CD4-positive, alpha-beta T cell treated with Interleukin-6 for 4 hours (primary cell): ENCODE results near the gene FRMD4A.
"Not testable (repeated sequence)": the region's sequence is repeated elsewhere in the genome, so short reads cannot be mapped to it uniquely, and the experiment has no call there.

ENCODE experiments used
- DNase-seq: peaks from one replicate; pipeline ENCODE4 v3.0.0-alpha.2; 2020; ENCODE audit warnings: mixed read lengths

Gene FRMD4A

DNA sequence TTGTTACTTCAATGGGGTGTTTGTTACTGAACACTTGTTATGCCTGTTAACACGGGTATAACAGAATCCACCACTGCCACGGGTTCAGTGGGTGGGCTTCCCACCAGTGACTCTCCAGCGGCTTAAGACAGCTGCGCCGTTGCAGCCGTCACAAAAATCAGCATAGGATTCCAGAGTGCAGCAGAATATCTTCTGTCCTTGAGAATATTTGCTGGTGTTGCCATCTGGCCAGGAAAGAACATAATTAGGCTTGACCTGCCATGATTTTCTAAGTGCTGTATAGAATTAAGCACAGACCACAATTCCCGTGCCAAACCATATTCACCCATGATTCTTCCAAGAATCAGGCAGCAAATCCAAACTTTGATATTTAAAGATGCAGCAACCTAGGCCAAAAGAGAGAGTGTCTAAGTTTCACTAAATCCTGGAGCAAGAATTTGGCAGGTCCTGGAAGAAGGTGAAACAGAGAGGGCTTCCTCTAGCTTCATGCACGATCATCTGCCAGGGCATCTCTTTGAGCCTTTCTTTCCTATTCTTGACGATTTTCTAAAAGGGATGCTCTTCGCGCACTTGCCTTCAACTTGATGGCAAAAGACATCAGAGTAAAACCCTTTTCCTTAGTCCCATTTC is 95.0 kb downstream of the FRMD4A start:
- no peak for DNase-seq

DNA sequence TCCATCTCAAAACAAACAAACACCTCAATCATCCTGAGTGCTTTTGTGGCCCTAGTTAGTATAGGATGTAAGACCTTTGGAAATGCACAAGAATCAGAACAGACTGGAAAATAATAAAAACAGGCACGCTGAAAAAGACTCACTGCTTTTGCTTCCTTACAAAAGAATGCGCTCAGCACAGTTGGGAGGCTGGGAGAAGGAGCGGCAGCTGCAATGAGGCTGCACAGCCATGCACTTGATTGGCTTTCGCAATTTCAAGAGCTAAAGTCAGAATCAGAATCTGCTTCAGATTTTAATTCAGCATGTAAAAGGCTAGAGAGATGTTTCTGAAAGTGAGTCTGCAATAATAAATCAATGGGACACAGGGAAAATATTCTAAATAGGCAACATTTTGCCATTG is 97.2 kb downstream of the FRMD4A start:
- DNase-seq, result no peak

DNA sequence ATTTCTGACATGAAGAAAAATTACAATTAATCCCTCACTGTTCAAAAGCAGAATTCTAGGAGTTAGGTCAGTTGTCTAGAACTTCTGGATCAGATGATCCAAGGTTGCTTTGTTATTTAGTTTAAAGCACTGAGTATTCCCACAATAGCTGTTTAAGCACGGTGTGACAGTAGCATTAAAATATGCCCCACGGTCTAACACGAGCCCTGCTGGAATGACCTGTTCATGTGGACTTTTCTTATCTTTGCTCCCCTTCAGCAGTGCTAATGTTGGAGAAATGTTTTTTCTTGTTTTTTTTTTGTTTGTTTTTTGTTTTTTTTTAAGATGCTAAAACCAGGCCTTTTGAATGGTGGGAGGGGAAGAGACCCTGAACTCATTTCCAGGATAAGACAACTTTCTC is 101.9 kb downstream of the FRMD4A start:
- DNase-seq, result not testable (repeated sequence)

DNA sequence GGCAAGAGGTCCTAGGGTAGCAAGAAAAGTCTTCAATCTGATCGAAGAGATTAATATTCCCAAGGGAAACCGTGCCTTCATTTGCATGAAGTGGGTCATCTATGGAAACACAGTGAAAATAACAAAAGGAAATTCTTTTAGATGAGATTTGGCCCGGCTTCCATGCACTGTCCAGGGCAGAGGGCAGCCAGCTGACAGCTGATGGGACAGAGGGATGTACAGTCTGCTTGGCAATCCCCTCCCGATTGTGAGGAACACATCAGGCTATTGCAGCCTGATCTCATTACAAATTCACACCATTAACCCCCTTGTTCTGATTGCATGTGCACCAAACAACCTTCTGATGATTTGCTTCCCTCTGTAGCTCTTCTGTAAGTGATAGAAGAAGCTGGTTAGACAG is 105.3 kb downstream of the FRMD4A start:
- no peak for DNase-seq

DNA sequence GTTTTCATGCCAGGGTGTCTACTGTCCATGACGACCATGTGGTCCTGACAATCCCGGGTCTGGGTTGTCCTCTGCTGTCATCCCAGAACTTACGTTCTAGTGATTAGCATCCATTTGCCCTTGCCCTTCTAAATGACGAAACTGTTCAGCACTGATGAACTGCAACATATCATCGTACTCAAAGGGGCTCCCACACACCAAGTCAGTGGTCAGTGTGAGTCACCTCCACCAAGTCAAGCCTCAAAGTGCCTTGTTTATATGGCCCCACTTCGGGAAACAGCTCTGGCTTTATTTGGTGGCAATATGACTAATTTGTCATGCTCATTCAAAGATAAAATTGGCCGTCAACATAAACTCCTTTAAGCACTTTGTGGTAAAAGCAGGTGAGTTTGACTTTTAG is 110.7 kb downstream of the FRMD4A start:
- no peak for DNase-seq

DNA sequence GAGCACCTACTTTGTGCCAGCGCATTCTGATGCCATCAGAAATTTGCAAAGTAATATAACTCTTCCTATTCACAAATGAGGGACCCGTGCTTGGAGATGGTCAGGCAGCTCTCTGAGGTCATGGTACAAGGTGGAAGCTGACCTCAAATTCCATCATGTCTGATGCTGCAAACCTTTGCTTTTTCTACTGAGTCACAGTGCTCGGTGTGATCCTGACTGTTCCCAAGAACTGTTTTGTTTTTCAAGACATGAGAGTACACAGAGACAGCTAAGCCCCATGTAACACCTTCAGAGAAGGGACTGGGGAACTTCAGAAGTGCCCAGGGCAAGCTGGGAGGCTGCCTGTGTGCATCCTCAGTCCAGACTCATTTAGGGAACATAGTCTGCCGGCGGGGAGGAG is 111.3 kb downstream of the FRMD4A start:
- DNase-seq, result no peak

DNA sequence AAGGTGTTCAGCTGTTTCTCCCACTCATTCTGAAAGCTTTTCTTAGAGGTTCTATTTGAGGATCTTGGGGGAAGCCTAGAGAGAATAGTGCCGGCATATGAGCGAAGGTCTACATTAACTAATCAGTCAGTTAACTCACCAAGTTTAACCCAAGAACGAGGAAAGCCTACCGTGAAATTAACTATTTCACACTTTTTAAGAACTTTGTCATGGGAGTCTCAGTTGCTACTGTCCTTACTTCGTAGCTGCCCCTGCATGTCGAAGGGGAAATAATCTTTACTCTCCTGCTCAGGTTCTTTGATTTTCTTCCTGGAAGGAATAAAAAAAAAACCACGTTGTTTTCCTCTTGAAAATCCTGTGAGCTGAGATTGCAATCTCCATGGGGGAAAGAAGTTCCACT is 115.1 kb downstream of the FRMD4A start:
- DNase-seq, result no peak

DNA sequence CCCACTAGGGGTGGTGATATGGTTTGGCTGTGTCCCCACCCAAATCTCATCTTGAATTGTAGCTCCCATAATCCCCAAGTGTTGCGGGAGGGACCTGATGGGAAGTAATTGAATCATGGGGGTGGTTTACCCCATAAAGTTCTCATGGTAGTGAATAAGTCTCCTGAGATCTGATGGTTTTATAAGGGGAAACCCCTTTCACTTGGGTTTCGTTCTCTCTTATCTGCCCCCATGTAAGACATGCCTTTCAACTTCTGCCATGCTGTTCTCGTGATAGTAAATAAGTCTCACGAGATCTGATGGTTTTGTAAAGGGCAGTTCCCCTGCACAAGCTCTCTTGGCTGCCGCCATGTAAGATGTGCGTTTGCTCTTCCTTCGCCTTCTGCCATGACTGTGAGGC is 117.0 kb downstream of the FRMD4A start:
- DNase-seq, result not testable (repeated sequence)

DNA sequence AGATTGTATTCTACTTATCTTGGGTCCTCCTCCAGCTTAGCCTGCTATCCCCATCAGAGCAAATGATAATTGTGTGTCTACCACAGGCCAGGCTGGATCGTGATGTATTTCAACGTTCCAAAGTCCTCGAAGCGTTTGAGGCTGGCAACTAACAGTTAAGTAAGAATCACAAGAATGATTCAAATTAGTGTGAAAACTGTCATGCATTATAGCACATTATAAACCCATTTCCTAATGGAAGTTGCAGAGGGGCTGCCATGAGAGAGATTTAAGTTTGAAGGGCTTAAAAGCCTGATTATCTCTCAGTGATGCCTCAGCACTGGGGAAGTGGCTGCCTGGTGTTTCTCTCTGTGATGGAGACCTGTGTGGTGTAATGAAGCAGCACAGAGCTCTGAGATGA is 119.1 kb downstream of the FRMD4A start:
- DNase-seq, result no peak

DNA sequence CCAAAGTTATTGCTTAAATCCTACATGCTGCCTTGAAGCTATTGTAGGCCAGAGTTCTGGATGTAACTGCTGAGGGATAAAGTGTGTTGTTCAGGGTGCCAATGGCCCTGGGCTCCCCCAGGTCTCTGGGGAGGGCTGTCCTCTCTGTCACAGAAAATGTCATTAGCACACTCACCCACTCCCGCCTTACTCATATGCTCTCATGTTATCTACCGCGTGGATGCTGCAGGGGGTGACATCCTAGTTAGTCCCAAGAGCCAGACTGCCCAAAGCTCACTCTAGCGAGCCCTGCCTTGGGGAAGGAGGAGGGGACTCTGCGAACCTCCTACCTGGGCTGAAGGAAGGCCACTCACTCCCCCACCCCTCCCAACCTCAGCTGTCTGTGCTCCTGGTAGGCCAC is 122.5 kb downstream of the FRMD4A start:
- DNase-seq, result no peak

DNA sequence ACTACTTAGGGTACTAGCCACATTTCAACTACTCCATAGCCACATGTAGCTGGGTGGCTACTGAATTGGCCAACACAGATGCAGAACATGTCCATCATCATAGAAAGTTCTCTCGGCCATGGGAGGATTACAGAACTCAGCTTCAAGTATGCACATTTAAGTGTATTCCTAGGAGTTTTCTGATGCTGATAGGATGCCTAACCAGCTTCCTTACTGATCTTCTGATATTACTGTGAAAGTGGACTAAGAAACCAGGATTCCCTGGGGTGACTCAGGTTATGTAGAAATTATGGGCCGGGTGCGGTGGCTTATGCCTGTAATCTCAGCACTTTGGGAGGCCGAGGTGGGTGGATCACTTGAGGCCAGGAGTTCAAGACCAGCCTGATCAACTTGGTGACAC is 125.5 kb downstream of the FRMD4A start:
- no peak for DNase-seq

DNA sequence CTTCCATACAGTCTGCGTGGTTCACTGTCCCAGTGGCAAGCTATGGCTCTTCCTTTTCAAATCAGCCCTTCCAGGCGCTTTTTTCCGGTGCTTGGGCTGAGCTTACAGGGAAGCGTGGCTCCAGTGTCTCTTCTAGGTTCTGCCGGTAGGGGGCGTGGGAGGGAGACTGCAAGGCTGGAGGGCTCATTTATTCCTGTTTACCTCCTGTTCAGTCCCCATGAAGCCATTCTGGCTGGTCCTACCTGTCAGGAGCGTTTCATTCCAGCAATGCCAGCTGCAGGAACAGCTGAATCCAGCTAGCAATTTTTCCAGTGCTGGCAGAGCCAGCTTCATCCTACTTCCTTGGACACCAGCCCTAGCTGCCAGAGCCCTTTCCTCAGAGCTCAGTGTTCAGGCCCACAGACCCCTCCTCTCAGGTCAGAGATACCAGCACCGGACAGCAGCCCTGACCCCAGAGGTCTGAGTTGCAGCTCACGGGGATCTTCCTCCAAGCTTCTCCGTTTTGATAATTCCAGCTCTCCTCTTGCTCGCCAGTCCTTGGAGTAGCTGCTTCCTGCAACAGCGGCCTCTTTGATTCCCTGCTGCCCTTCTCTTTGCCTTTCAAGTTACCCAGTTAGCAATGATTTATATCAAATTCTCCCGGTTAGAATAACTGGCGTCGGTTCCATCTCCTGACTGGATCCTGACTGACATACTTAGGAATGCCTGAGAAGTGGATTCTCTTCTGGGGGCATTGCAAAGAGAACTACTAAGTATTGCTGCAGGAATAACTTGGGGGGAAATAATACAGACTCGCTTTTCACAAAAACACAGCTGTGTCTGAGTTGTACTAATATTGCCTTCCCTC is 129.8 kb downstream of the FRMD4A start:
- DNase-seq, result no peak

DNA sequence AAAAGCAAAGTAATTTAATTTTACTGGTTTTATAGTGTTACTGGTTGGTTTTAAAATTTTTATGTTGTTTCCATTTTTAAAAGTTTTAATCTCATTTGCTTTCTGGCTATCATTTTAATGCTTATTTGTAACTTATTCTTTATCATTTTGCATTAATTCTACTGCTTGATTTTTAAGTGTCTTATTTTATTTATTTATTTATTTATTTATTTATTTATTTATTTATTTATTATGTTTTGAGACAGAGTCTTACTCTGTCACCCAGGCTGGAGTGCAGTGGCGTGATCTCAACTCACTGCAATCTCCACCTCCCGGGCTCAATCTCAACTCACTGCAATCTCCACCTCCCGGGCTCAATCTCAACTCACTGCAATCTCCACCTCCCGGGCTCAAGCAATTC is 131.6 kb downstream of the FRMD4A start:
- DNase-seq, result not testable (repeated sequence)

DNA sequence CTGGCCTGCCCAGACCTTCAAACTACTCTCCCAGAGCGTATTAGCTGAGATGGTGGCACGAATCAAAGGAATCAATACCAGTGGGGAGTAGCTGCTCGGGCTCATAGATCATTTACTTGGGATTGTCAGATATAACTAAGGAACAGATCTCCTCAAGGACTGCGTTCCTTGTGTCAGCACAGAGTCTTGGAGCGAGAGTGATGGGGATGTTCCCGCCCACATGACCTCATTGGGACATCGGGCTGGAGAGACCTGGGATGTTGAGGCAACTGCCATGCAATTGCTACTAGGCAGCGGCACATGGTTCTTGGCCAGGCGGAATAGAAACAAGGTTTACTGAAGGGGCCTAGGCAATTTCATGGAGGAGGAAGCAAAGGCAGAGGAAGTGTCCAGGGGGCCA is 132.6 kb downstream of the FRMD4A start:
- DNase-seq, result no peak

DNA sequence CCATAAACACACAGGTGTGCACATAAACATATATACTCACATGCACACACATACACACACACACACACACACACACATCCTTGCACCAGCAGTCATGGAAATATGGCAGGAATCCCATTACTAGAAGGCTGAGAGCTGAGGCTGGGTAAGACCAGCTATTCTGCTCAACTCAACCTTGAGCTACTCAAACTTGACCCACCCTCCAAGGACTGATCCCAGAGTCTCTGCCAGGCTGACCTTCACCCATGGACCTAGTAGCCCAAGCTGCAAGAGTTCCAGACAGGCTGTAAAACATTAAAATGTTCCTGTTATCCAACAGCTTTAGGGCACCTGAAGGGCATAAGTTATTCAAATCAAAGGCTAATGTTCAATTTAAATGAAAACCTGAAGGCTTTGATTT is 134.6 kb downstream of the FRMD4A start:
- no peak for DNase-seq

DNA sequence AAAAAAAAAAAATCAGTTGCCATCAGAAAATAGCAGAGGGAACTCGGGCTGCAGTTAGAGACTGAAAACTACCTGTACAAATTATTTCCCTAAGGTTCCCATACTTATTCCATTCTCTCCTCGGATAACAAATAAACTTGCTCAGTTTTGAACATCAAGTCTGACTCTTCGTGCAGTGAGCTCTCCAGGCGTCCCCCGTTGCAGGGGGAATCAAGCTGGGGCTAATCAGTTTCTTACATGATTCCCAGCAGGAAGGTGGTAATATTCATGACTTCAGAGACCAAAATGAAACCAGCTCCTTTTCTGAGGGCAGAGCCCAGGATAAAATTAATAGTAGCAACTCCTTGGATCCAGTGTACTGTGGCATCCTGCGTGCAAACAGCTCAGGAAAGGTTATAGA is 135.3 kb downstream of the FRMD4A start:
- DNase-seq, result no peak

DNA sequence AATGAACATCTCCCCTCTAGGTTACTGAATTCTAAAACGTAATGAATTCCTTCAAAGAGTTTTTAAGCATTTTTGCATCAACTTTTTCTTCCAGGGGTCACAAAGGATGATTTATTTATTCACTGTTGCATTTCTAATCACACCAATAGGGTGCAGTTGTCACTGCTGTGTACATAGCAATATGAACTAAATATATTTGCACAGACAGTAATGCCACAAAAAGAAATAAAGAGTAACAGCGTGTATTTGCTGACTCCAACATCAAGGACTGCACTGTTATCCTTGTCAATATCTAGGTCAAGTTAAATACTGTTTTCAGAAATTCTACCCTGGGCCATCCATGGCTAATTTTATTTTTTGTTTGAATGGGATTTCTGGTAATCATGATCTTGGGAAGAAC is 138.0 kb downstream of the FRMD4A start:
- no peak for DNase-seq

DNA sequence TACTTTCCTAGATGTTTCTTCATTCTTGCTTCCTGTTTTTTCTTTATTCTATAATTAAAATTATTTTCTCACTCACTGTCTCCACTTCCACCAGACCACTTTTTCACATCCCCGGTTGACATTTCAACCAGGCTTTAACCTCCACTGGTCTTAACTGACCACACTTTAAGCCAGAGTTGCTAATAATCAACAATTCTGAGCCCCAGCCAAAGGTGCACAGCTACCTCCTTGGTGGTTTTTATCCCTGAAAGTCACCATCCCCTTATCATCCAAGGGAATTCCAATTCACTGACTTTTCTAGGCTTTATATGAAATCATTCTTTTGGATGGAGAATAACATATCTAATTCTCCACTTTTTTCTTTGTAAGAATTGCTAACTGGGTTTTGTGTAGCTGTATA is 138.9 kb downstream of the FRMD4A start:
- DNase-seq, result no peak

DNA sequence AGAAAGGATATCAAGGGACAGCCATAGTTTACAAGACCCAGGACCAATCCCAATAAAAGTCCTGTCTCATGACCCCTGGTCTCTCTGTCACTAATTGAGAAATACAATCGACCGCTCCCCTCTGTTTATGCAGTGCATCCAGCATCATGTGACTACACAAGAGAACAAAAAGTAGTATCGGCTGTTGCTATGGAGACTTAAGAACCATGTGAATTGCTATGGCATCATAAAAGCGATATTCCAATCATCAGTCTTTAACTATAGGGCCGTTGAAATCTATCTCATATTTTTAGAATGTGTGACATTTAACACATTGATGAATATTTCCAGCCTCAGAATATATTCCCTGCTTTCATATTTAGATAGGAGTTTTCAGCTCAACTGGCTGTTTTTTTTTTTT is 139.3 kb downstream of the FRMD4A start:
- DNase-seq, result no peak

DNA sequence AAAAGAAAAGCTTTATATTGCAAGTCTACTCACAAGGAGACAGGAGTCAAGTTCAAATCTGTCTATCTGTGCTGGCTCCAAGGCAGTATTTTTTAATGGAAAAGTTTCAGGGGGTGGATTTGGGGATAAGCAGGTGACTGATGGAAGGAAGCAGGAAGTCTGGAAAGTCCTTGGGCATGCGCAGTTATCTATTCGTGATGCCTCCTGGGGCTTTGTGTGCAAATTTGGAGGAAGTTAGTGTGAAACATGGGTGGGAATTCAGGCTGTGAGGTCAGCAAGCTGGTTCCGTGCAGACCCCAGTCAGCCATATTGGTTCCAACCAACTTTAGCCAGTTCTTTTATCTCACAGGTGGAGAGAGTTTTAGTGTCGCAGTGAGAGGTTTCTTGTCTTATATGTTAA is 140.0 kb downstream of the FRMD4A start:
- DNase-seq, result no peak

DNA sequence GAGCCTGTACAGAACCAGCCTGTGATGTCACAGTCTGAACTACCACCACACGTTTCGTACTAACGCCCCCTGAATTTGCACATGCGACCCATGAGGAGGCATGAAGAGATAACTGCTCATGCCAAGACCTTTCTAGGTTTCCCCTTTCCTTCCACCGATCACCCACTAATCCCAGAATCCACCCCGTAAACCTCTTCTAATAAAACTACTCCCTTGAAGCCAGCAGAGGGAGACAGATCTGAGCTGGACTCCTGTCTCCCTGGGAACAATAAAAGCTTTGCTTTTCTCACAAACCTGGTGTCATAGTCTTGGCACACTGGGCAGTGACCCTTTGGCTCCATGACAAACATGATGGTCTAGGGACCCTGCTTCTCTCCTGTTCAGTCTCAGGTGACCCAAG is 144.5 kb downstream of the FRMD4A start:
- no peak for DNase-seq

DNA sequence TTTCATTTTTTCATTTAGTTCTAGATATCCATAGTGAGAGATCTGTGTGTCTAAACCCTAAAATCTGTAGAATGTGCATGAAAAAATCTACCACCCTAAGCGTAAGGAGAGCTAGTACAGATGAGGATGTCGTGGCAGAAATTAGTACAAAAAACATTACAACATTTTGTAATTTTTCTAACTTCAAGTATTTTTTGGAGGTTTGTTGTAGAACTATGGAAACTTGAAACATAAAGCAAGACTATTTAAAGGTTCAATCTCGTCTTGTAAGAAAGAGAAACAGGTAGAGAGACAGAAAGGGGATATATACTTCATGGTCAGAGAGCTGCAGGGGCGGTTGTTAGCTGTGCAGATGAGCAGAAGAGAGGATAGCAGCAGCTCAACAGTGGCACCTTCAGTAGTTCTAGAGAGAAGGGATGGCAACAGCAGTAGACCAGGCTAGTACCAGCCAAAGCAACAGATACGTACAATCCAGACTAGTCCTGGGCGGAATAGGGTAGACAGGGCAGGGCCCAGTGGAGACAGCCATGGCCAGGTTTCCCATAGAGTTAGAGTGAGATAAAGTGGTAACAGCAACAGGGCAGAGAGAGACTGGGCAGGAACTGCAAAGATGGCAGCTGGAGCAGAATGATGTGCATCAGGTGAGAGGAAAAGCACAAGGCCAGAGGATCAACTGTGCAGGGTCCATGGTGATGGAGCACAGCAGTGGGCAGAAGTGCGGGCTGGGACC is 145.2 kb downstream of the FRMD4A start:
- DNase-seq, result peak; percentile 21

DNA sequence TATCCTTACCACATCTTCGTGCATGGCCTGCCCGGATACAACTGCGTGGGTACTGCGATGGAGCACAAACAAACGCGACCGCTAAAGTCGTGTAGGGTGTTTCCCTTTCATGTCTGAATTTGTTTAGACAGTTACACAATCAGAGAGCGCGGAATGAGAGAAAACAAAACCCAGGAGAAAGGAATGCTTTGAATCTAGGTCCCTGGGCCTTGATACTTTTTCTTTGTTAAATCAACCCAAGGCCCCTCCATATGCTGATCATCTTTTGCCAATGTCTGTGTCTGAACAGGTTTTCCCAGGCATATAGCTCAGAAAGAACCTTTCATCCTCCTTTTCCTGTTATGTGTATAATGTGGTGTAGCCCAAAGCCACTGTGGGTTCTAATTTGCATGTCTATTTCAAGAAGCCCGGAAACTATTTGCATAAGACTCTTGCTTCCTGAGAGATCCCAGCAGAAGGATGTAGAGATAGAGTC is 145.8 kb downstream of the FRMD4A start:
- peak; percentile 34 for DNase-seq

DNA sequence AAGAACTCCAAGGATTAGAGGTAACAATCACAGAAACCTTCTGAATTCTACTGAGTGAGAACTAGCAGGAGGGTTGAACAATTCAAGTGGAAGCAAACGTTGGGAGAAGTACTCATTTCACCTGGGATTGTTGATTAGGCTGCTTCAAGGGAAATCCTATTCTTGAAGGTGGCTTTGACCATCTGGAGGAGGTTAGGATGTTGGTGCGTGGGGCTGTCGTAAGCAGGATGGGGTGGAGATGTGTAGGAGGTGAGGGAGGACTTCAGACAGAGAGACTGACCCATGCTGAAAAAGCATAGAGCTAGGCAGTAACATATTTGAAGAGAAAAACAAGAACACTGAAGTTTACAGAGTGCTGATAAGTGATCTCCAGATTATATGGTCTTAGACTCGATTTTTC is 147.9 kb downstream of the FRMD4A start:
- no peak for DNase-seq
